Measurements from ENCODE around the gene ERAL1.
A peak's percentile ranks its signal among the peaks of the same experiment; 100 is the strongest.
"Not testable (repeated sequence)": the region's sequence is repeated elsewhere in the genome, so short reads cannot be mapped to it uniquely, and the experiment has no call there.

The ERAL1 gene

GRCh38 chr17:28902819-28903545 is 48.2 kb downstream of the ERAL1 start, which contains the start of gene DHRS13:
Gene DHRS13 (minus strand): TSS chr17:28903079. CDS start chr17:28902944, 135 bp downstream.
- peak within 1 kb of the TSS; percentile 89 for H3K23ac ChIP-seq (ENCODE audit: low read depth, low read length, poor library complexity)
- no peak within 1 kb of the TSS for H2BK12ac ChIP-seq (ENCODE audit: low read length)
- H2BK120ac ChIP-seq (ENCODE audit: low read depth, low read length), result no peak within 1 kb of the TSS
- no peak within 1 kb of the TSS for H3K4ac ChIP-seq (ENCODE audit: low read length)
- WGBS, 2 donors (ENCODE audit: extremely low coverage in 2 of 2, insufficient read length in 2 of 2, insufficient replicate concordance in 1 of 2), result no CpG with 5 or more reads among the region's 55 CpGs
- H2AK5ac ChIP-seq (ENCODE audit: low read depth, low read length), result no peak within 1 kb of the TSS
- peak; percentile 91 for DNase-seq (ENCODE audit: low spot score)
- no peaks in the 10 kb centered on the region for H3K79me1 ChIP-seq (ENCODE audit: low read depth, low read length)
- H2AFZ ChIP-seq (ENCODE audit: low read length), result peak within 1 kb of the TSS; percentile 98
- peak within 1 kb of the TSS; percentile 91 for H3K9ac ChIP-seq (ENCODE audit: low read depth, low read length, poor library complexity)
- H3K36me3 ChIP-seq (replicated peaks in 1 of 2; ENCODE audit: control insufficient read depth in 2 of 2, insufficient read depth in 2 of 2, low read length in 2 of 2), result peaks cover 20 to 59% of the 10 kb centered on the region in 2 donors
- H3K4me3 ChIP-seq (ENCODE audit: low read length in 2 of 2), result peak within 1 kb of the TSS; percentile 72 to 94
- peak within 1 kb of the TSS; percentile 84 for H3K4me2 ChIP-seq (ENCODE audit: insufficient read depth, low read length, poor library complexity, severe bottlenecking)
- H4K91ac ChIP-seq (ENCODE audit: low read depth, low read length, poor library complexity), result no peak within 1 kb of the TSS
- H4K8ac ChIP-seq (ENCODE audit: low read depth, low read length), result no peak within 1 kb of the TSS
- H3K27ac ChIP-seq (replicated peaks; ENCODE audit: low read length), result peak within 1 kb of the TSS; percentile 70
- H2BK5ac ChIP-seq (ENCODE audit: low read length), result peak within 1 kb of the TSS; percentile 63
- H3K18ac ChIP-seq (ENCODE audit: low read length), result peak within 1 kb of the TSS; percentile 98
- H3K14ac ChIP-seq (ENCODE audit: low read length), result peak within 1 kb of the TSS; percentile 98
- H3K27me3 ChIP-seq (ENCODE audit: control insufficient read depth in 3 of 3, insufficient read depth in 3 of 3, low read depth in 1 of 3, low read length in 3 of 3), result no peaks in the 10 kb centered on the region
- H3K9me3 ChIP-seq (replicated peaks in 1 of 2; ENCODE audit: control insufficient read depth in 2 of 2, insufficient read depth in 1 of 2, low read depth in 1 of 2, low read length in 2 of 2), result no peaks in the 10 kb centered on the region
- H3K4me1 ChIP-seq (ENCODE audit: control insufficient read depth in 2 of 2, insufficient read depth in 1 of 2, low read depth in 1 of 2, low read length in 2 of 2), result peaks cover 1 to 3% of the 10 kb centered on the region in 2 donors
- H2BK15ac ChIP-seq (ENCODE audit: low read length), result no peak within 1 kb of the TSS

- not testable (repeated sequence) for H3K27ac ChIP-seq (replicated peaks; ENCODE audit: low read length); H3K27me3 ChIP-seq (ENCODE audit: control insufficient read depth in 3 of 3, insufficient read depth in 3 of 3, low read depth in 1 of 3, low read length in 3 of 3); H3K14ac ChIP-seq (ENCODE audit: low read length); H3K4me1 ChIP-seq (ENCODE audit: control insufficient read depth in 2 of 2, insufficient read depth in 1 of 2, low read depth in 1 of 2, low read length in 2 of 2); H3K23ac ChIP-seq (ENCODE audit: low read depth, low read length, poor library complexity); H2BK12ac ChIP-seq (ENCODE audit: low read length); H3K4ac ChIP-seq (ENCODE audit: low read length); H3K79me1 ChIP-seq (ENCODE audit: low read depth, low read length); H2AFZ ChIP-seq (ENCODE audit: low read length); H4K8ac ChIP-seq (ENCODE audit: low read depth, low read length); H3K9me3 ChIP-seq (replicated peaks in 1 of 2; ENCODE audit: control insufficient read depth in 2 of 2, insufficient read depth in 1 of 2, low read depth in 1 of 2, low read length in 2 of 2); H3K4me2 ChIP-seq (ENCODE audit: insufficient read depth, low read length, poor library complexity, severe bottlenecking); H3K4me3 ChIP-seq (ENCODE audit: low read length in 2 of 2); H3K18ac ChIP-seq (ENCODE audit: low read length); H4K91ac ChIP-seq (ENCODE audit: low read depth, low read length, poor library complexity); H3K9ac ChIP-seq (ENCODE audit: low read depth, low read length, poor library complexity); DNase-seq (ENCODE audit: low spot score); H2AK5ac ChIP-seq (ENCODE audit: low read depth, low read length); H2BK15ac ChIP-seq (ENCODE audit: low read length); H2BK120ac ChIP-seq (ENCODE audit: low read depth, low read length); H2BK5ac ChIP-seq (ENCODE audit: low read length)
- no CpG with 5 or more reads among the region's 5 CpGs for WGBS, 2 donors (ENCODE audit: extremely low coverage in 2 of 2, insufficient read length in 2 of 2, insufficient replicate concordance in 1 of 2)
- H3K36me3 ChIP-seq (replicated peaks in 1 of 2; ENCODE audit: control insufficient read depth in 2 of 2, insufficient read depth in 2 of 2, low read length in 2 of 2), result peaks cover 24 to 59% of the 10 kb centered on the region in 2 donors
Measured at GRCh38 chr17:28903546-28903841, 48.7 kb downstream of the ERAL1 start.

GRCh38 chr17:28904800-28905199 is 50.0 kb downstream of the ERAL1 start:
- no peak overlapping the region for H2BK12ac ChIP-seq (ENCODE audit: low read length)
- no peaks in the 10 kb centered on the region for H3K9me3 ChIP-seq (replicated peaks in 1 of 2; ENCODE audit: control insufficient read depth in 2 of 2, insufficient read depth in 1 of 2, low read depth in 1 of 2, low read length in 2 of 2)
- H3K79me1 ChIP-seq (ENCODE audit: low read depth, low read length), result no peaks in the 10 kb centered on the region
- no peak overlapping the region for H4K91ac ChIP-seq (ENCODE audit: low read depth, low read length, poor library complexity)
- no peak overlapping the region for H3K27ac ChIP-seq (replicated peaks; ENCODE audit: low read length)
- H2BK5ac ChIP-seq (ENCODE audit: low read length), result no peak overlapping the region
- no peak overlapping the region for H2BK15ac ChIP-seq (ENCODE audit: low read length)
- no peak overlapping the region for H3K9ac ChIP-seq (ENCODE audit: low read depth, low read length, poor library complexity)
- no peak overlapping the region for H3K4me2 ChIP-seq (ENCODE audit: insufficient read depth, low read length, poor library complexity, severe bottlenecking)
- H3K4me1 ChIP-seq (ENCODE audit: control insufficient read depth in 2 of 2, insufficient read depth in 1 of 2, low read depth in 1 of 2, low read length in 2 of 2), result peaks cover 1 to 3% of the 10 kb centered on the region in 2 donors
- H2AK5ac ChIP-seq (ENCODE audit: low read depth, low read length), result no peak overlapping the region
- no peak overlapping the region for H3K14ac ChIP-seq (ENCODE audit: low read length)
- no peak overlapping the region for H2AFZ ChIP-seq (ENCODE audit: low read length)
- H3K27me3 ChIP-seq (ENCODE audit: control insufficient read depth in 3 of 3, insufficient read depth in 3 of 3, low read depth in 1 of 3, low read length in 3 of 3), result no peaks in the 10 kb centered on the region
- no peak overlapping the region for H2BK120ac ChIP-seq (ENCODE audit: low read depth, low read length)
- no peak for DNase-seq (ENCODE audit: low spot score)
- no CpG with 5 or more reads among the region's 4 CpGs for WGBS, 2 donors (ENCODE audit: extremely low coverage in 2 of 2, insufficient read length in 2 of 2, insufficient replicate concordance in 1 of 2)
- H4K8ac ChIP-seq (ENCODE audit: low read depth, low read length), result no peak overlapping the region
- peaks cover 32 to 62% of the 10 kb centered on the region in 2 donors for H3K36me3 ChIP-seq (replicated peaks in 1 of 2; ENCODE audit: control insufficient read depth in 2 of 2, insufficient read depth in 2 of 2, low read length in 2 of 2)
- no peak overlapping the region for H3K4ac ChIP-seq (ENCODE audit: low read length)
- H3K23ac ChIP-seq (ENCODE audit: low read depth, low read length, poor library complexity), result no peak overlapping the region
- no peak overlapping the region for H3K18ac ChIP-seq (ENCODE audit: low read length)
- no peak overlapping the region for H3K4me3 ChIP-seq (ENCODE audit: low read length in 2 of 2)

GRCh38 chr17:28906276-28906675 is 51.5 kb downstream of the ERAL1 start:
- H2AK5ac ChIP-seq (ENCODE audit: low read depth, low read length), result no peak overlapping the region
- no peak overlapping the region for H3K4me2 ChIP-seq (ENCODE audit: insufficient read depth, low read length, poor library complexity, severe bottlenecking)
- no peak overlapping the region for H3K23ac ChIP-seq (ENCODE audit: low read depth, low read length, poor library complexity)
- H3K9ac ChIP-seq (ENCODE audit: low read depth, low read length, poor library complexity), result no peak overlapping the region
- no CpG with 5 or more reads among the region's 9 CpGs for WGBS, 2 donors (ENCODE audit: extremely low coverage in 2 of 2, insufficient read length in 2 of 2, insufficient replicate concordance in 1 of 2)
- H3K27me3 ChIP-seq (ENCODE audit: control insufficient read depth in 3 of 3, insufficient read depth in 3 of 3, low read depth in 1 of 3, low read length in 3 of 3), result no peaks in the 10 kb centered on the region
- H3K9me3 ChIP-seq (replicated peaks in 1 of 2; ENCODE audit: control insufficient read depth in 2 of 2, insufficient read depth in 1 of 2, low read depth in 1 of 2, low read length in 2 of 2), result no peaks in the 10 kb centered on the region
- H3K4ac ChIP-seq (ENCODE audit: low read length), result no peak overlapping the region
- H2BK12ac ChIP-seq (ENCODE audit: low read length), result no peak overlapping the region
- H3K14ac ChIP-seq (ENCODE audit: low read length), result no peak overlapping the region
- no peaks in the 10 kb centered on the region for H3K79me1 ChIP-seq (ENCODE audit: low read depth, low read length)
- H3K27ac ChIP-seq (replicated peaks; ENCODE audit: low read length), result no peak overlapping the region
- no peak overlapping the region for H2BK120ac ChIP-seq (ENCODE audit: low read depth, low read length)
- no peak overlapping the region for H4K91ac ChIP-seq (ENCODE audit: low read depth, low read length, poor library complexity)
- no peak for DNase-seq (ENCODE audit: low spot score)
- H2AFZ ChIP-seq (ENCODE audit: low read length), result no peak overlapping the region
- H3K4me3 ChIP-seq (ENCODE audit: low read length in 2 of 2), result no peak overlapping the region
- peaks cover 1 to 3% of the 10 kb centered on the region in 2 donors for H3K4me1 ChIP-seq (ENCODE audit: control insufficient read depth in 2 of 2, insufficient read depth in 1 of 2, low read depth in 1 of 2, low read length in 2 of 2)
- H3K36me3 ChIP-seq (replicated peaks in 1 of 2; ENCODE audit: control insufficient read depth in 2 of 2, insufficient read depth in 2 of 2, low read length in 2 of 2), result peaks cover 46 to 64% of the 10 kb centered on the region in 2 donors
- H4K8ac ChIP-seq (ENCODE audit: low read depth, low read length), result no peak overlapping the region
- no peak overlapping the region for H3K18ac ChIP-seq (ENCODE audit: low read length)
- peak overlapping the region; percentile 56 for H2BK5ac ChIP-seq (ENCODE audit: low read length)
- no peak overlapping the region for H2BK15ac ChIP-seq (ENCODE audit: low read length)
